Smooth muscle cell (in vitro differentiated cells): ENCODE data around the gene DNAH1. TPM values are rescaled to one million over a fixed set of nuclear protein-coding genes. Genes with fewer than 3 reads are reported as not detected.

Experiments
- DNase-seq: peaks from one replicate; lab custom pipeline; 2025; ENCODE audit not compliant: unreplicated experiment; lab: John Stamatoyannopoulos, UW
- H2AFZ ChIP-seq: fragments of 200-600 bp; sonication (generic); 2 replicates; pipeline ENCODE4 v1.6.0; 2016; ENCODE audit warnings: antibody characterized with exemption, low read depth, mild to moderate bottlenecking
- H3F3A ChIP-seq: fragments of 200-600 bp; sonication (generic); 2 replicates; pipeline ENCODE4 v1.6.0; 2017; ENCODE audit warnings: antibody characterized with exemption, low read depth
- H3K27ac ChIP-seq: fragments of 200-600 bp; sonication (generic); 2 replicates; pipeline ENCODE4 v1.5.1; 2016; ENCODE audit warnings: low read depth, mild to moderate bottlenecking
- H3K27me3 ChIP-seq: fragments of 200-600 bp; sonication (generic); 2 replicates; pipeline ENCODE4 v1.6.1; 2016; ENCODE audit warnings: low read depth, mild to moderate bottlenecking
- H3K36me3 ChIP-seq: fragments of 200-600 bp; sonication (generic); 2 replicates; pipeline ENCODE4 v1.5.1; 2016; ENCODE audit warnings: low read depth
- H3K4me1 ChIP-seq: fragments of 200-600 bp; sonication (generic); 2 replicates; pipeline ENCODE4 v1.5.1; 2016; ENCODE audit warnings: low read depth
- H3K4me2 ChIP-seq: fragments of 200-600 bp; sonication (generic); 2 replicates; pipeline ENCODE4 v1.6.0; 2016; ENCODE audit warnings: mild to moderate bottlenecking
- H3K4me3 ChIP-seq: fragments of 200-600 bp; sonication (generic); 2 replicates; pipeline ENCODE4 v1.5.1; 2016; ENCODE audit warnings: mild to moderate bottlenecking
- H3K79me2 ChIP-seq: fragments of 200-600 bp; sonication (generic); 2 replicates; pipeline ENCODE4 v1.6.0; 2016; ENCODE audit warnings: low read depth, mild to moderate bottlenecking
- H3K9ac ChIP-seq: fragments of 200-600 bp; sonication (generic); 2 replicates; pipeline ENCODE4 v1.6.0; 2016; ENCODE audit warnings: low read depth
- H3K9me3 ChIP-seq: fragments of 200-600 bp; sonication (generic); replicated peaks from 2 replicates; pipeline ENCODE4 v1.5.1; 2016; ENCODE audit warnings: low read depth
- H4K20me1 ChIP-seq: fragments of 200-600 bp; sonication (generic); 2 replicates; pipeline ENCODE4 v1.6.0; 2016; ENCODE audit warnings: low read depth
- WGBS: methylation state at CpG from one replicate; pipeline ENCODE4 v1.1.7; 2016; ENCODE audit warnings: low lambda C conversion rate; 5-methylcytosine and 5-hydroxymethylcytosine counted together
- polyA plus RNA-seq: library from polyadenylated mRNA; unstranded; fragments of >200 nt; fragmentation: Nextera tagmentation; extraction: Ambion mirVana; gene quantifications from 2 replicates; pipeline ENCODE4 v1.2.1, GENCODE V29; 2016
- total RNA-seq: library from RNA; depleted of rRNA; stranded (reverse); fragments of >200 nt; gene quantifications from 2 replicates; pipeline ENCODE4 v1.2.3, GENCODE V29; 2014
- TF ChIP-seq, protein P1 (sequence below): fragments of 200-600 bp; sonication (generic); IDR thresholded peaks from 2 replicates; pipeline ENCODE4 v1.5.1; 2017; ENCODE audit warnings: borderline replicate concordance, mild to moderate bottlenecking, antibody characterized with exemption; ENCODE audit not compliant: insufficient read depth, poor library complexity, severe bottlenecking

DNAH1 gene
- total and polyA plus RNA-seq, 2 experiments from 2014 or later, result 0.54 to 3.7 TPM

DNA sequence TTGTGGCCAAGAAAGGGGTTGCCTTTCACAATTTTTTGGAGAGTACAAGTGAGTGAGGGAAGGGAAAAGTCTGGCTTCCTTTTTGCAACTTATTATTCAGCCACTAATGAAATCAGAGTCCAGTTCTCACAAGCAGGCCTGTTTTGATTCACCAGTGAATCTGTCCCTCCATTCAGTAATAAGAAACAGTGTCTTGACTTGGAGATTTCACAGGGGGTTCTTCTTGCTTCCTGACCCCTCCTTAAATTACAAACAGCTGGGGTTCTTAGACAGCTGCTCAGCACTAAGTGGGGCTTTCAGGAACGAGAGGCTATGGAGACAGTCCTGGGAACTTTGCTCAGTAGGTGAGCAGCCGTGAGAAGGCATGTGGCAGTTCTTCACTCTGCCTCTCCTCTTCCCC is 104.3 kb downstream of the DNAH1 start:
- Histone ChIP-seq H3K4me3 (no peak overlapping the region), H2AFZ (no peak overlapping the region), H3K36me3 (no peaks in the 10 kb centered on the region), H3K4me2 (no peak overlapping the region), H3K9me3 (no peaks in the 10 kb centered on the region), H4K20me1 (no peaks in the 10 kb centered on the region), H3K27ac (no peak overlapping the region), H3K27me3 (no peaks in the 10 kb centered on the region), H3K79me2 (no peaks in the 10 kb centered on the region), H3F3A (no peaks in the 10 kb centered on the region), H3K4me1 (no peaks in the 10 kb centered on the region), H3K9ac (no peak overlapping the region)
- no peak for DNase-seq
- 91% methylated on average over 2 of the region's 2 CpGs for WGBS
- TF ChIP-seq, protein P1, sequence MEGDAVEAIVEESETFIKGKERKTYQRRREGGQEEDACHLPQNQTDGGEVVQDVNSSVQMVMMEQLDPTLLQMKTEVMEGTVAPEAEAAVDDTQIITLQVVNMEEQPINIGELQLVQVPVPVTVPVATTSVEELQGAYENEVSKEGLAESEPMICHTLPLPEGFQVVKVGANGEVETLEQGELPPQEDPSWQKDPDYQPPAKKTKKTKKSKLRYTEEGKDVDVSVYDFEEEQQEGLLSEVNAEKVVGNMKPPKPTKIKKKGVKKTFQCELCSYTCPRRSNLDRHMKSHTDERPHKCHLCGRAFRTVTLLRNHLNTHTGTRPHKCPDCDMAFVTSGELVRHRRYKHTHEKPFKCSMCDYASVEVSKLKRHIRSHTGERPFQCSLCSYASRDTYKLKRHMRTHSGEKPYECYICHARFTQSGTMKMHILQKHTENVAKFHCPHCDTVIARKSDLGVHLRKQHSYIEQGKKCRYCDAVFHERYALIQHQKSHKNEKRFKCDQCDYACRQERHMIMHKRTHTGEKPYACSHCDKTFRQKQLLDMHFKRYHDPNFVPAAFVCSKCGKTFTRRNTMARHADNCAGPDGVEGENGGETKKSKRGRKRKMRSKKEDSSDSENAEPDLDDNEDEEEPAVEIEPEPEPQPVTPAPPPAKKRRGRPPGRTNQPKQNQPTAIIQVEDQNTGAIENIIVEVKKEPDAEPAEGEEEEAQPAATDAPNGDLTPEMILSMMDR, result no peak

DNA sequence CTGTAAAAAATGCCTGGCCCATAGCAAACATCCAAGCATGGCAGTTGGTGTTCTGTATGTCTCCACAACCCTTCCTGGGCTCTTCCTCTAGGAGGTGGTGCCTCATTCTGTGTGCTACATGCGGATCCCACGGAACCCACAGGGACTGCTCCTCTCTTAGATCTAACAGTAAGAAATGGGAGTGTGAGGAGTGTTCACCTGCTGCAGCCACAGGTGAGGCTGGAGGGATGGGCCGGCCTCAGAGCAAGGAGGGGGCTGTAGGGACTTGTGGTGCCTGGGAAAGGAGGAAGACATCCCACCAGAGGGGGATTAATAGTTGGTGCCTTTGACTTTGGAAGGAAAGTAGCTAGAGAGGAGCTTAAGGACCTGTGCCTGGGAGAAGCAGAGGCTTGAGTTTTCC is 106.5 kb downstream of the DNAH1 start:
- Histone ChIP-seq H3K9me3 (no peaks in the 10 kb centered on the region), H2AFZ (no peak overlapping the region), H3K79me2 (no peaks in the 10 kb centered on the region), H3K4me2 (no peak overlapping the region), H3K4me1 (no peaks in the 10 kb centered on the region), H3K36me3 (no peaks in the 10 kb centered on the region), H3K9ac (no peak overlapping the region), H3K27me3 (no peaks in the 10 kb centered on the region), H3K27ac (no peak overlapping the region), H3F3A (no peaks in the 10 kb centered on the region), H4K20me1 (no peaks in the 10 kb centered on the region), H3K4me3 (no peak overlapping the region)
- TF ChIP-seq, protein P1, result no peak
- DNase-seq, result no peak
- WGBS, result 85% methylated on average over 3 of the region's 3 CpGs

DNA sequence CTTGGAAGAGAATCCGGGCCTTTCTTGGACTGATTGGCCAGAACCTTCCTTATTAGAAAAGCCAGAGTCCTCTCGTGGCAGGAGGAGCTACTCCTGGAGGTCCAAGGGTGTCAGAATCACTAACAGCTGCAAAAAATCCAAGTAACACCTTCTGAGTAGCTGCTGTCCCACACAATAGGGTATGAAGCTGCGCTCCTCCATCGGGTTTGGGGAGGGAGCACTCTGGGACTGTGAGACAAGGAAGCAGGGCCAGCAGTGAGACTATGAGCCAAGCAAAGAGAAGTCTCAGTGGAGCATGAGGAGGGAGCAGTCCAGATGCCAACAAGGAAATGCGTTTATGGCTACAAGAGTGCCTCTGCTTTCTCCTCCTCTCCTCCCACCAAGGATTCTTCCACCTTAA is 107.1 kb downstream of the DNAH1 start:
- Histone ChIP-seq H3K4me1 (no peaks in the 10 kb centered on the region), H3K4me2 (no peak overlapping the region), H3K4me3 (no peak overlapping the region), H3K9me3 (no peaks in the 10 kb centered on the region), H3K27ac (no peak overlapping the region), H3K79me2 (no peaks in the 10 kb centered on the region), H4K20me1 (no peaks in the 10 kb centered on the region), H3F3A (no peaks in the 10 kb centered on the region), H3K36me3 (no peaks in the 10 kb centered on the region), H3K9ac (no peak overlapping the region), H2AFZ (no peak overlapping the region), H3K27me3 (no peaks in the 10 kb centered on the region)
- DNase-seq, result no peak
- TF ChIP-seq, protein P1, result no peak
- 76% methylated on average over 5 of the region's 5 CpGs for WGBS

DNA sequence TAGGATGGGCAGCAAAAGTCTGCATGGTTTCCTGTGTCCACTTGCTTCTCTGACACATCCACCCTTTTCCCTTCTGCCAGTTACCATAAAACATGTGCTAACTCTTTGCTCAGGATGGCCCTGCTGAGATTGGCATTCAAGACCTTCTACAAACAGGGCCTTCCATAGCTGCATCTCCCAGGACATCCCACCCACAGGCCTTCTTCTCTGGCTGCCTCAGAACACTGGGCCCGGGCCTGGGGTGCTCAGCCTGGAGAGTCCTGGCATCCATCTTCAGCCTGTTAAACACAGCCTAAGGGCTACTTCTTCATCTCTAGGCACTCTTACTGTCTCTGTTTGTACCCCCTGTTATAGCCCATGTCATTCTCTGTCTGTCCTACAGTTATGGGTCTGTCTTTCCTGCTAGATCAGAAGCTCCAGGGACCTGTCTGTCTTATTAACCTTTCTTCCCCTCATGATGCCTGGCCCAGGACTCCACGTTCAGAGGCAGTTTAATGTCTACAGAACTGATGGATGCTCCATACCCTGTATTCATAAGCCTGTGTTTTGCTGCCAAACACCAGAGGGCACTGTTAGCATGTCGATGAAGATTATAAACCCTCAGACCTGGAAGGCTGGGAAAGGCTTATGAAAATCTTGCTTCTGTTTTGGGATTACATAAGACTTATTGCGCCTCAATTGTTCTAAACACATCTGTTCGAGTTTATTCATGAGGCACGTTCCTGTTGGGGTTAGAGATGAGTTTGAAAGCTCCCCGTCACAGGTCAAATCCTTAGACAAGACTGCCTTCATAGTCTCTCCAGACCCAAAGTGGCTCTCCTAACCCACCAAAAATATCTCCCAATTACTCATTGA is 112.3 kb downstream of the DNAH1 start:
- Histone ChIP-seq H3K4me1 (peaks cover 6% of the 10 kb centered on the region), H3K27me3 (no peaks in the 10 kb centered on the region), H4K20me1 (no peaks in the 10 kb centered on the region), H3K79me2 (no peaks in the 10 kb centered on the region), H3K9ac (no peak overlapping the region), H3K36me3 (no peaks in the 10 kb centered on the region), H3F3A (no peaks in the 10 kb centered on the region), H3K4me2 (no peak overlapping the region), H3K4me3 (no peak overlapping the region), H3K27ac (no peak overlapping the region), H3K9me3 (no peaks in the 10 kb centered on the region), H2AFZ (no peak overlapping the region)
- TF ChIP-seq, protein P1, result peak; percentile 72
- 22% methylated on average over 7 of the region's 7 CpGs for WGBS
- no peak for DNase-seq
